HG03575 (cell line): Measurements from ENCODE around the gene CBFA2T2.
"Not testable (repeated sequence)": the region's sequence is repeated elsewhere in the genome, so short reads cannot be mapped to it uniquely, and the experiment has no call there.

Experiments used
- ATAC-seq: cut with Tn5 transposase; IDR thresholded peaks from one replicate; pipeline ENCODE4 v1.9.1; 2021; ENCODE audit not compliant: unreplicated experiment, insufficient number of reproducible peaks, low FRiP score; ENCODE audit errors: extremely low read depth

Gene CBFA2T2

GRCh38 chr20:33490023-33490933, at the start of gene CBFA2T2:
CBFA2T2 (plus strand) TSS chr20:33490096; CDS start chr20:33490268, 172 bp downstream.
- ATAC-seq, result peak; percentile 21

- ATAC-seq, result not testable (repeated sequence)
Measured at GRCh38 chr20:33440562-33440961, 49.3 kb upstream of the CBFA2T2 start.

- ATAC-seq, result no peak
Measured at GRCh38 chr20:33441142-33441955, 48.5 kb upstream of the CBFA2T2 start.

GRCh38 chr20:33442136-33443005, 47.5 kb upstream of the CBFA2T2 start:
- no peak for ATAC-seq

GRCh38 chr20:33443006-33443511, 46.8 kb upstream of the CBFA2T2 start:
- ATAC-seq, result no peak

- ATAC-seq, result no peak
Measured at GRCh38 chr20:33443512-33444239, 46.2 kb upstream of the CBFA2T2 start, which contains the start of gene SNTA1. SNTA1 (minus strand) TSS chr20:33443763; CDS start chr20:33443620, 143 bp downstream.

GRCh38 chr20:33444797-33445560, 44.9 kb upstream of the CBFA2T2 start:
- ATAC-seq, result no peak

GRCh38 chr20:33445881-33446625, 43.8 kb upstream of the CBFA2T2 start:
- ATAC-seq, result no peak

GRCh38 chr20:33450867-33451266, 39.0 kb upstream of the CBFA2T2 start:
- no peak for ATAC-seq

GRCh38 chr20:33456916-33457642, 32.8 kb upstream of the CBFA2T2 start:
- ATAC-seq, result not testable (repeated sequence)

GRCh38 chr20:33459599-33459998, 30.3 kb upstream of the CBFA2T2 start:
- ATAC-seq, result no peak

- ATAC-seq, result no peak
Measured at GRCh38 chr20:33460711-33461110, 29.2 kb upstream of the CBFA2T2 start.

- no peak for ATAC-seq
Measured at GRCh38 chr20:33463332-33464101, 26.4 kb upstream of the CBFA2T2 start.

- not testable (repeated sequence) for ATAC-seq
Measured at GRCh38 chr20:33464759-33465158, 25.1 kb upstream of the CBFA2T2 start.

GRCh38 chr20:33465481-33466302, 24.2 kb upstream of the CBFA2T2 start:
- no peak for ATAC-seq
